SK-N-MC (cell line): ENCODE data around the gene CD8B.

Experiments used
- EZH2 ChIP-seq: fragments of 200-600 bp; sonication (generic); IDR thresholded peaks from one replicate; pipeline ENCODE4 v1.6.1; 2017; ENCODE audit warnings: antibody characterized with exemption
- FOXP2 ChIP-seq: optimal IDR thresholded peaks from 2 replicates; pipeline ENCODE3; 2011; ENCODE audit warnings: mild to moderate bottlenecking, moderate library complexity; ENCODE audit not compliant: insufficient read depth; ENCODE audit errors: extremely low read length, control extremely low read depth
- POLR2AphosphoS5 ChIP-seq: IDR thresholded peaks from 2 replicates; pipeline ENCODE4 v1.6.1; 2012; ENCODE audit warnings: mild to moderate bottlenecking, low read depth, low read length, borderline replicate concordance

DNA sequence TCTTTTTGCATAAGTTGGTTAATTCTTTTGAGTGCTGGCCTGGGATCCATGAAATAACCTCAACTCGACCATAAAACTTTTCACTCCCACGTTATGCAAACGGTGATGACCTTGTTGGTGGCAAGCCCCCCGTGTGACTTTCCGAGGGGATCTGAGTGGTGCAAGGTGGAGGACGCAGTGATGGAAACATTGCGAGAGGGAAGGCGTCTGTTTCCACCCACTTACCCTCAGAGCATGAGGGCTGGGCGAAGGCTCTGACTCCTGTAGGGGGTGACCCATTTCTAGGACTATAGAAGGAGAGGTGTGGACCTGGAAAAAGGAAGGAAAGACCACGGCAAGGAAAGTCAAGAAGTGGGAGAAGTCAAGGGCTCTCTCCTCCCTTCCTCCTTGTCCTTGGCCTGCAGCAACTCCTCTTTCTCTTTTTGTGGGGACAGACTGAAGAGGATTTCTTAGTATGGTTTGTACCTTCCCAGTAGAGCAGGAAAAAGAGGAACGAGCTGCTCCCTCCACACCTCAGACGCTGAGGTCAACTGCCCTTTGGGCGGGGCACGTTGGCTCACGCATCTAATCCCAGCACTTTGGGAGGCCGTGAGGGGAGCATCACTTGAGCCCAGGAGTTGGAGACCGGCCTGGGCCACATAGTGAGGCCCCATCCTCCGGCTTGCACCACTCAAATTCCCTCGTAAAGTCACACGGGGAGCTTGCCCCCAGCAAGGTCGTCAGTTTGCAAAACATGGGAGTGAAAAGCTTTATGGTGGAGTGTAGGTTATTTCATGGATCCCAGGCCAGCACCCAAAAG, 55.4 kb downstream of the CD8B start:
- no peak for TF ChIP-seq POLR2AphosphoS5
- TF ChIP-seq EZH2, result no peak
- no peak for TF ChIP-seq FOXP2
